ENCODE measurements around the gene EVL.

The EVL gene

GRCh38 chr14:100192250-100192671, 127.0 kb downstream of the EVL start:
- TF ChIP-seq GATA3 (IDR thresholded peaks at IDR 0.05; ENCODE audit: low read depth, low read length), result no peak
- no peak for TF ChIP-seq GATA2 (IDR thresholded peaks at IDR 0.05; ENCODE audit: low read depth, low read length)

- TF ChIP-seq GATA2 (IDR thresholded peaks at IDR 0.05; ENCODE audit: low read depth, low read length), result no peak
- no peak for TF ChIP-seq GATA3 (IDR thresholded peaks at IDR 0.05; ENCODE audit: low read depth, low read length)
These were observed 127.6 kb downstream of the EVL start for GRCh38 chr14:100192672-100193416.
